Esophagus muscularis mucosa (tissue), 4 donors: ENCODE results near the gene DCAF15. TPM values are rescaled to one million over a fixed set of nuclear protein-coding genes. Genes with fewer than 3 reads are reported as not detected.
A peak's percentile ranks its signal among the peaks of the same experiment; 100 is the strongest.

Experiments
- DNase-seq: peaks from one replicate; pipeline ENCODE4 v3.0.0-alpha.2; 2017; ENCODE audit errors: extremely low spot score
- H3K27ac ChIP-seq, 4 donors: fragments of 200-600 bp; sonication (generic); replicated peaks in 1 of 4; 1 replicate in 3 of 4; 2 replicates in 1 of 4; pipeline ENCODE4 v1.5.1; 2016 to 2019; ENCODE audit warnings: mild to moderate bottlenecking in 1 of 4
- H3K27me3 ChIP-seq, 4 donors: fragments of 200-600 bp; sonication (generic); one replicate each; pipeline versions ENCODE4 v1.5.1 to v1.6.0; 2016 to 2019
- H3K36me3 ChIP-seq, 4 donors: fragments of 200-600 bp; sonication (generic); one replicate each; pipeline ENCODE4 v1.5.1; 2016 to 2019
- H3K4me1 ChIP-seq, 4 donors: fragments of 200-600 bp; sonication (generic); one replicate each; pipeline ENCODE4 v1.5.1; 2016 to 2019
- H3K4me3 ChIP-seq, 4 donors: fragments of 200-600 bp; sonication (generic); 1 replicate in 2 of 4; 2 replicates in 2 of 4; pipeline ENCODE4 v1.5.1; 2016 to 2019; ENCODE audit warnings: mild to moderate bottlenecking in 4 of 4, moderate library complexity in 1 of 4
- H3K9me3 ChIP-seq, 4 donors: fragments of 200-600 bp; sonication (generic); 1 replicate in 3 of 4; 2 replicates in 1 of 4; pipeline ENCODE4 v1.5.1; 2016 to 2019
- EP300 ChIP-seq: sonication (generic); formaldehyde crosslinking; IDR thresholded peaks from one replicate; pipeline ENCODE4 v1.6.1; 2017; ENCODE audit warnings: antibody characterized with exemption
- POLR2A ChIP-seq: fragments of 450-650 bp; IDR thresholded peaks from one replicate; pipeline ENCODE4 v1.6.1; 2017; ENCODE audit warnings: antibody characterized with exemption, moderate library complexity, mild to moderate bottlenecking, low read depth
- POLR2AphosphoS5 ChIP-seq, 2 donors: sonication (generic); formaldehyde crosslinking; IDR thresholded peaks; one replicate each; pipeline ENCODE4 v1.6.1; 2017; ENCODE audit warnings: antibody characterized with exemption in 2 of 2
- WGBS: methylation state at CpG from one replicate; pipeline ENCODE4 v1.1.5; 2018; 5-methylcytosine and 5-hydroxymethylcytosine counted together
- intact Hi-C: fragments of 100-400 bp; cut with DNase I; formaldehyde crosslinking; loops from one replicate; pipeline ENCODE4 v1.15.1; 2023
- total RNA-seq, 4 donors: library from RNA; depleted of rRNA; stranded (reverse); fragments of >200 nt; gene quantifications; one replicate each; pipeline versions ENCODE4 v1.1.0 to v1.2.1, GENCODE V29; 2016
- TF ChIP-seq, protein P1 (sequence below), 3 experiments: fragments of 200-600 bp in 2 of 3; fragments of 450-650 bp in 1 of 3; sonication (generic) in 2 of 3; IDR thresholded peaks; one replicate each; pipeline ENCODE4 v1.5.1; 2017 to 2019; ENCODE audit warnings: antibody characterized with exemption in 3 of 3, mild to moderate bottlenecking in 2 of 3, moderate library complexity in 1 of 3

The DCAF15 gene
- total RNA-seq, 4 donors from 2014 or later: 9.8 to 23.9 (median 13.4) TPM

DNA sequence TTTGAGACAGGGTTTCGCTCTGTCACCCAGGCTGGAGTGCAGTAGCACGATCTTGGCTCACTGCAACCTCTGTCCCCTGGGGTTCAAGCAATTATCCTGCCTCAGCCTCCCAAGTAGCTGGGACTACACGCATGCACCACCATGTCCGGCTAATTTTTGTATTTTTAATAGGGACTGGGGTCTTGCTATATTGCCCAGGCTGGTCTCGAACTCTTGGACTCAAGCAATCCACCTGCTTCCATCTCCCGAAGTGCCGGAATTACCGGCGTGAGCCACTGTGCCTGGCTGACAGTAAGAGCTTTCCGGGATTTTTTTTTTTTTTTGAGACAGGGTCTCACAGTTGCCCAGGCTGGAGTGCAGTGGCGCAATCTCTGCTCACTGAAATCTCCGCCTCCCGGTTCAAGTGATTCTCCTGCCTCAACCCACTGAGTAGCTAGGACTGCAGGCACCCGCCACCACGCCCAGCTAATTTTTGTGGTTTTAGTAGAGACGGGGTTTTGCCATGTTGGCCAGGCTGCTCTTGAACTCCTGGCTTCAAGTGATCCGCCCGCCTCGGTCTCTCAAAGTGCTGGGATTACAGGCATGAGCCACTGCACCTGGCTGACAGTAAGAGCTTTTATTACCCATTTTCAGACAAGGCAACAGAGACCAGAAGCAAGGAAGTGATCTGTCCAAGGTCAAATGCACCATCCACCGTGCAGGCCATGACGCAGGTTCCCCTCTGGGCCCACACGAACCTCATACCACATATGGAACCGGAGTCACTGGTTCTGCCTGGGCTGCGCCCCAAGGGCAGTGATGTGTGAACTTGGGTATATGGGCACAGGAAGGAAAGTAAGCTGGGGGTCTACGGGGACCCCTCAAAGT is 32.8 kb downstream of the DCAF15 start:
- peak overlapping the region in 2 of 4 donors; percentile 58 to 80 for H3K27ac ChIP-seq
- TF ChIP-seq EP300: no peak
- TF ChIP-seq, protein P1, sequence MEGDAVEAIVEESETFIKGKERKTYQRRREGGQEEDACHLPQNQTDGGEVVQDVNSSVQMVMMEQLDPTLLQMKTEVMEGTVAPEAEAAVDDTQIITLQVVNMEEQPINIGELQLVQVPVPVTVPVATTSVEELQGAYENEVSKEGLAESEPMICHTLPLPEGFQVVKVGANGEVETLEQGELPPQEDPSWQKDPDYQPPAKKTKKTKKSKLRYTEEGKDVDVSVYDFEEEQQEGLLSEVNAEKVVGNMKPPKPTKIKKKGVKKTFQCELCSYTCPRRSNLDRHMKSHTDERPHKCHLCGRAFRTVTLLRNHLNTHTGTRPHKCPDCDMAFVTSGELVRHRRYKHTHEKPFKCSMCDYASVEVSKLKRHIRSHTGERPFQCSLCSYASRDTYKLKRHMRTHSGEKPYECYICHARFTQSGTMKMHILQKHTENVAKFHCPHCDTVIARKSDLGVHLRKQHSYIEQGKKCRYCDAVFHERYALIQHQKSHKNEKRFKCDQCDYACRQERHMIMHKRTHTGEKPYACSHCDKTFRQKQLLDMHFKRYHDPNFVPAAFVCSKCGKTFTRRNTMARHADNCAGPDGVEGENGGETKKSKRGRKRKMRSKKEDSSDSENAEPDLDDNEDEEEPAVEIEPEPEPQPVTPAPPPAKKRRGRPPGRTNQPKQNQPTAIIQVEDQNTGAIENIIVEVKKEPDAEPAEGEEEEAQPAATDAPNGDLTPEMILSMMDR (IDR thresholded peaks at IDR 0.05): no peak
- no peak for TF ChIP-seq POLR2AphosphoS5 (IDR thresholded peaks at IDR 0.05)
- no peak for TF ChIP-seq POLR2A
- H3K4me3 ChIP-seq: no peak overlapping the region
- peaks cover 22 to 34% (median 27%) of the 10 kb centered on the region in 4 donors for H3K4me1 ChIP-seq
- 85% methylated on average over 17 of the region's 25 CpGs for WGBS
- H3K9me3 ChIP-seq: no peaks in the 10 kb centered on the region
- H3K27me3 ChIP-seq: no peaks in the 10 kb centered on the region
- peaks cover 0 to 17% (median 12%) of the 10 kb centered on the region in 4 donors for H3K36me3 ChIP-seq
- no peak for DNase-seq
- intact Hi-C loops: no loop called here

DNA sequence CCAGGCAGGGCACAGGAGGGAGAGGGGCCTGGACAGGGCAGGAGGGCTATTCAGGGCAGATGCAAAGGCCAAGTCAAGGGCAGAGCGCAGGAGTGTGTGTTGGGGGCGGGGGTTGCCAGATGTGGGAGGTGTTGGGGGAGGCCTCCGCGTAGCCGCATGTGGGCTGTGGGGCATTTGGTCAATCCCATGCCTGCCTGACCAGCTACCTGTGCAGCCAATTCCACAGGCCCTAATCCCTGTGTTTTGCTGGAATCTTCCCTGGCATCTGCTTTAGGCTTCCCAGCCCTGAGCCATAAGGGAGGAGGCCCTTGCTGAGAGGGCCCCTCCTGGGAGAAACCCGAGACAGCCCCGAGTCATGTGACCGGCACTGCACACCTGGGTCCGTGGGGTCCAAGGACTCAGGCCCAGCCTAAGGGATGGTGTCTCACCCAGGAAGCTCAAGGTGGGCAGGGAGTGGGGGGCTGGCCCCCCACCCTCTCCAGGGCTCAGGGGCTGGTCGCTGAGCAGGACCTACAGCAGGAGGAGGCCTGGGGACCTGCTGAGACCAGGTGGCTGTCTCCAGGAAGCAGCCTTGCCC is 33.5 kb downstream of the DCAF15 start:
- Histone ChIP-seq H3K4me1 (peaks cover 22 to 34% (median 27%) of the 10 kb centered on the region in 4 donors), H3K4me3 (peak overlapping the region in 3 of 4 donors; percentile 10 to 38 (median 29)), H3K27me3 (no peaks in the 10 kb centered on the region), H3K27ac (peak overlapping the region; percentile 58 to 80 (median 77)), H3K9me3 (no peaks in the 10 kb centered on the region), H3K36me3 (peaks cover 0 to 20% (median 16%) of the 10 kb centered on the region in 4 donors)
- intact Hi-C loops: no loop called here
- DNase-seq: no peak
- WGBS: 75% methylated on average over 8 of the region's 10 CpGs
- TF ChIP-seq EP300: no peak
- no peak for TF ChIP-seq POLR2AphosphoS5 (IDR thresholded peaks at IDR 0.05)
- no peak for TF ChIP-seq POLR2A
- TF ChIP-seq, protein P1 (IDR thresholded peaks at IDR 0.05): no peak

DNA sequence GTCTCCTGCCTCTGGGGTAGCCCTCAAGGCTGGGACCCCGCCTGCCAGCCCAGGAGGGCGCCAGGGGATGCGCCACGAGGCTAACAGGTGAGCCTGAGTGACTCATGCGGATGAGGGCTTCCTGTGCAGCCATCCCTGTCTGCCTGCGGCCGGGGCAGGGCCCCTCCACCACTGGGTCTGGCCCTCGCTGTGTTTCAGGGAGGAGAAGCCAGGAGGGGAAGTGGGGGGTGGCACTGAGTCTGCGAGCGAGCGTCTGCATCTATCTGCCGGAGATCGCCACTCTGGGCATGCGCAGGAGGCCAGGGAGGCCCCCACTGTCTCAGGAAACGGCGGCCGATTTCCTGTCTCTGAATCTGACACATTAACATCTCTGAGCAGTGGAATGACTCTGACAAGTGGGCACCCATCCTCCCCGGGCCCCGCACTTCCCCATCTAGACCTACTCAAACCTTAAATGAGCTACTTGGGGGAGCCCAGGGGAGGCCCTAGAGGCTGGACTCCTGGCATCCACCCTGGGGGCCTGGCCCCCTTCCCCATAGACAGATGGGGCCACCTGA is 34.1 kb downstream of the DCAF15 start:
- peak overlapping the region; percentile 58 to 80 (median 77) for H3K27ac ChIP-seq
- TF ChIP-seq POLR2A (peak; percentile 2), POLR2AphosphoS5 (IDR thresholded peaks at IDR 0.05) (peak; percentile 40 to 63), EP300 (no peak)
- TF ChIP-seq, protein P1 (IDR thresholded peaks at IDR 0.05): no peak
- peak overlapping the region in 3 of 4 donors; percentile 10 to 38 (median 29) for H3K4me3 ChIP-seq
- no peaks in the 10 kb centered on the region for H3K9me3 ChIP-seq
- H3K4me1 ChIP-seq: peaks cover 22 to 33% (median 27%) of the 10 kb centered on the region in 4 donors
- peaks cover 0 to 26% (median 19%) of the 10 kb centered on the region in 4 donors for H3K36me3 ChIP-seq
- H3K27me3 ChIP-seq: no peaks in the 10 kb centered on the region
- 55% methylated on average over 15 of the region's 19 CpGs for WGBS
- peak; percentile 97 for DNase-seq
- intact Hi-C loops: no loop called here

DNA sequence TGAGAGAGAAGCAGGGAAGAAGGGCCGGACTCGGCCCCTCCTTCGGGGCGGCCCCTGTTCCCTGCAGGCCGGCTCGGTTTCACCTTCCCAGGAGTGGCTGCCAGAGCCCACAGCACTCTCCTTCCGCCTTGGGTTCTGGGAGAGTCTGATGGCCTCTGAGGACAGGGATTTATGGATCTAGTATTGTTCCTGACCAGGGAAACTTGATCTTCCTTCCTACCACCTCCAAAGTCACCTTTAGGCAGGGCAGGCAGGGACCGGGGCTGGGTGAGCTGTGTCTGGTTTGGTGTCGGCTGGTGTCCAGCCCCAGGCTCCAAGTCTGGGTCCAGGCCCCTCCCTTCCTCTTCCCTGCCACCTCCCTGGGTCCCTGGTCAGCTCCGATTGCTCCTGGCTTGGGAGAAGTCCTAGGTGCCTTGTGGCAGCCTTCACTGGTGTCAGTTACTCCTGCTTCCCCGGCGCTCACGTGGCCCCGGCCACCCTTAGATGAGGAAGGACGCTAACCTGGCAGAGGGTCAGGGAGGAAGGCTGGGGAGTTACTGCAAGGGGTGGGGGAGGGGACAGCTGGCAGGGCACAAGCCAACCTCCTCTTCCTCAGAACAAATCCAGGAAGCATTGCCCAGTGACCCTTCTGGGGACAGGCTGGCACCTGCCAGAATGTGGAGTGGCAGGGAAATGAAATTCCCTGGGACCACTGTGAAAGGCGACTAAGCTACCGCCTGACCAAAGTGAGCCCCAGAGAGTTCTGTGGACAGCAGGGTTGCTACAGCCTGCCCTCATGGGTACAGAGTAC is 35.0 kb downstream of the DCAF15 start:
- no peak for DNase-seq
- intact Hi-C loops: no loop called here

More for the DNA sequence above, 35.0 kb downstream of the DCAF15 start:
- peak overlapping the region; percentile 58 to 80 (median 77) for H3K27ac ChIP-seq
- H3K4me3 ChIP-seq: peak overlapping the region in 1 of 4 donors; percentile 29
- 56% methylated on average over 16 of the region's 17 CpGs for WGBS
- TF ChIP-seq POLR2A (no peak), POLR2AphosphoS5 (IDR thresholded peaks at IDR 0.05) (no peak), EP300 (no peak)
- TF ChIP-seq, protein P1 (IDR thresholded peaks at IDR 0.05): no peak
- H3K36me3 ChIP-seq: peaks cover 0 to 34% (median 26%) of the 10 kb centered on the region in 4 donors
- peaks cover 22 to 31% (median 25%) of the 10 kb centered on the region in 4 donors for H3K4me1 ChIP-seq
- no peaks in the 10 kb centered on the region for H3K9me3 ChIP-seq
- no peaks in the 10 kb centered on the region for H3K27me3 ChIP-seq
